GM13976 (cell line): Measurements from ENCODE around the gene BCAP29.

Experiments used
- DNase-seq: peaks from one replicate; pipeline ENCODE4 v3.0.0; 2012; ENCODE audit warnings: low spot score
- CTCF ChIP-seq: IDR thresholded peaks from 2 replicates; pipeline ENCODE4 v1.5.1; 2012; ENCODE audit warnings: borderline replicate concordance, mild to moderate bottlenecking; ENCODE audit not compliant: insufficient read depth; ENCODE audit errors: extremely low read depth, missing control alignments, control extremely low read depth
- in situ Hi-C: fragments of 300-500 bp; cut with MboI; formaldehyde crosslinking; loops from one replicate; pipeline ENCODE4 v1.12.0; 2022; ENCODE audit warnings: low sequenced_read_pairs, mixed read lengths, inconsistent platforms; ENCODE audit not compliant: unreplicated experiment

The BCAP29 gene

GRCh38 chr7:107643407-107643806, 63.4 kb downstream of the BCAP29 start:
- no peak for DNase-seq
- in situ Hi-C loops, result no loop called here
- TF ChIP-seq CTCF, result no peak

- DNase-seq, result no peak
- in situ Hi-C loops, result no loop called here
- TF ChIP-seq CTCF, result no peak
Observed at GRCh38 chr7:107643938-107644308, 63.9 kb downstream of the BCAP29 start.

DNA sequence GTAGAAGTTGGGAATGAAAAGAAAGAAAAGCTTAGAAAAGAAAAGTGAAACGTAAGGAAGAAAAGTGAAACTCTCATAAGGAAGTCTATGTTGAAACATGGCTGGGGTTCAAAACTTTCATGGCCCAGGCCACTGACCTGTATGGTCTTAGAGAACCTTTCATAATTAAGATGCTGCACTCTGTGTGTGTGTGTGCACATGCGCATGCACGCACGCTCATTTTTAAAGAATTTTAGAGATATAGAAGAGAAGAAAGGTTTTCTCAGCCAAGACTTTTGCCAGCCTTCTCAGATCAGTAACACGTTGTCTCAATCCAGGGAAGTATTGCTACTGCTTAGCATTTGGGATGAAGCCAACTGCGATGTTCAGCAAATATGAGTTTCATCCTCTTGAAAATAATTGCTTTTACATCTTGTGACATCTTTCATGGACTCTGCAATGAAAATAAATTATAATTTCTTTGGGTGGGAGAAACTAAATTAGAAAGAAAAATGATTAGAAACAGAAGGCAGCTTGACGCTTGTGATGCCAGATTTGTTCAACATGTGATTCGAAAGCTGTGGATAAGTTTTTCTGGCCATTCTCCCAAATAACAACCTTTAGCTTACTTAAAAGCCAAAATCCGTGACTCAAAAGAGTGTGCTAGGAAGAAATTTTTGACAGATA, 64.4 kb downstream of the BCAP29 start:
- DNase-seq, result no peak
- TF ChIP-seq CTCF, result no peak
- in situ Hi-C loops, result no loop called here

DNA sequence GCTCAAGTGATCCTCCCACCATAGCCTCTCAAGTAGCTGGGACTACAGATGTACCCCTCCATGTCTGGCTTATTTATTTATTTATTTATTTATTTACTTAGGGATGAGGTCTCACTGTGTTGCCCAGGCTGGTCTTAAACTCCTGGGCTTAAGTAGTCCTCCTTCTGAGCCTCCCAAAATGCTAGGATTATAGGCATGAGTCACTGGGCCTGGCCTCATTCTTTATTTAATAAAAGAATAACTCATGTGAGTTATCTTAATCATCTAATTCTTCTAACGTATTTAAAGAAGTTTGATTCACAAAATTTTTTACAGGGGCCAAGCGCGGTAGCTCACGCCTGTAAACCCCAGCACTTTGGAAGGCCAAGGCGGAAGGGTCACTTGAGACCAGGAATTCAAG, 72.6 kb downstream of the BCAP29 start:
- in situ Hi-C loops, result no loop called here
- DNase-seq, result no peak
- no peak for TF ChIP-seq CTCF

GRCh38 chr7:107658467-107658866, 78.4 kb downstream of the BCAP29 start:
- in situ Hi-C loops, result no loop called here
- no peak for TF ChIP-seq CTCF
- no peak for DNase-seq

GRCh38 chr7:107659666-107660065, 79.6 kb downstream of the BCAP29 start:
- in situ Hi-C loops, result no loop called here
- no peak for DNase-seq
- no peak for TF ChIP-seq CTCF
